GM12878 (cell line): ENCODE results near the gene TMEM150B. TPM values are rescaled to one million over a fixed set of nuclear protein-coding genes. Genes with fewer than 3 reads are reported as not detected.

Experiments
- ATF2 ChIP-seq: IDR thresholded peaks from 2 replicates; pipeline ENCODE4 v1.6.1; 2012; ENCODE audit warnings: low read length, inconsistent platforms
- MYC ChIP-seq: IDR thresholded peaks from 2 replicates; pipeline ENCODE4 v1.6.1; 2011; ENCODE audit warnings: mild to moderate bottlenecking, low read length, moderate library complexity, inconsistent platforms; ENCODE audit not compliant: insufficient read depth, insufficient replicate concordance, insufficient read length, severe bottlenecking
- NFIC ChIP-seq: IDR thresholded peaks from 2 replicates; pipeline ENCODE4 v1.6.1; 2012; ENCODE audit warnings: low read depth, mild to moderate bottlenecking, inconsistent platforms, low read length, moderate library complexity
- SREBF1 ChIP-seq: IDR thresholded peaks from 2 replicates; pipeline ENCODE4 v1.6.1; 2012; ENCODE audit warnings: mild to moderate bottlenecking, low read length
- polyA plus RNA-seq, 11 experiments: library from polyadenylated mRNA; depleted of rRNA in 4 of 11; unstranded in 6 of 11; stranded (reverse) in 5 of 11; fragments of >200 nt; fragmentation: Nextera tagmentation in 4 of 11; fragmentation: Illumina TruSeq in 1 of 11; extraction: Ambion mirVana in 4 of 11; extraction: Trizol in 1 of 11; gene quantifications; 1 replicate in 1 of 11; 2 replicates in 10 of 11; pipeline versions ENCODE4 v1.2.1 to v1.2.3, GENCODE V29; 2011 to 2016; ENCODE audit warnings: inconsistent platforms in 2 of 11, missing spikeins in 2 of 11, low read depth in 1 of 11
- total RNA-seq, 4 experiments: library from RNA; depleted of rRNA in 3 of 4; stranded (reverse); fragments of >200 nt in 3 of 4; fragmentation: Illumina TruSeq in 1 of 4; extraction: Trizol in 1 of 4; gene quantifications; 2 replicates each; pipeline versions ENCODE4 v1.2.1 to v1.2.3, GENCODE V29; 2013 to 2021
- TF ChIP-seq, protein P1 (sequence below): fragments of 150-350 bp; IDR thresholded peaks from 2 replicates; pipeline ENCODE4 v1.6.1; 2016; ENCODE audit warnings: low read depth, low read length
- TF ChIP-seq, protein P2 (sequence below): IDR thresholded peaks from 2 replicates; pipeline ENCODE4 v1.6.1; 2011; ENCODE audit warnings: borderline replicate concordance, low read depth, mild to moderate bottlenecking, moderate library complexity, low read length; ENCODE audit not compliant: insufficient read depth, poor library complexity, severe bottlenecking
- TF ChIP-seq, protein P3 (sequence below): fragments of 450-650 bp; IDR thresholded peaks from 2 replicates; pipeline ENCODE4 v1.6.1; 2017; ENCODE audit warnings: mild to moderate bottlenecking, low read depth, inconsistent platforms; ENCODE audit not compliant: poor library complexity, severe bottlenecking

Gene TMEM150B
- total and polyA plus RNA-seq, 10 of the 15 experiments (the other 5 are each of a cell fraction or from before 2014, with no cell fraction given), result 0.09 to 0.23 (median 0.18) TPM; not detected in 6

- TF ChIP-seq, protein P1, sequence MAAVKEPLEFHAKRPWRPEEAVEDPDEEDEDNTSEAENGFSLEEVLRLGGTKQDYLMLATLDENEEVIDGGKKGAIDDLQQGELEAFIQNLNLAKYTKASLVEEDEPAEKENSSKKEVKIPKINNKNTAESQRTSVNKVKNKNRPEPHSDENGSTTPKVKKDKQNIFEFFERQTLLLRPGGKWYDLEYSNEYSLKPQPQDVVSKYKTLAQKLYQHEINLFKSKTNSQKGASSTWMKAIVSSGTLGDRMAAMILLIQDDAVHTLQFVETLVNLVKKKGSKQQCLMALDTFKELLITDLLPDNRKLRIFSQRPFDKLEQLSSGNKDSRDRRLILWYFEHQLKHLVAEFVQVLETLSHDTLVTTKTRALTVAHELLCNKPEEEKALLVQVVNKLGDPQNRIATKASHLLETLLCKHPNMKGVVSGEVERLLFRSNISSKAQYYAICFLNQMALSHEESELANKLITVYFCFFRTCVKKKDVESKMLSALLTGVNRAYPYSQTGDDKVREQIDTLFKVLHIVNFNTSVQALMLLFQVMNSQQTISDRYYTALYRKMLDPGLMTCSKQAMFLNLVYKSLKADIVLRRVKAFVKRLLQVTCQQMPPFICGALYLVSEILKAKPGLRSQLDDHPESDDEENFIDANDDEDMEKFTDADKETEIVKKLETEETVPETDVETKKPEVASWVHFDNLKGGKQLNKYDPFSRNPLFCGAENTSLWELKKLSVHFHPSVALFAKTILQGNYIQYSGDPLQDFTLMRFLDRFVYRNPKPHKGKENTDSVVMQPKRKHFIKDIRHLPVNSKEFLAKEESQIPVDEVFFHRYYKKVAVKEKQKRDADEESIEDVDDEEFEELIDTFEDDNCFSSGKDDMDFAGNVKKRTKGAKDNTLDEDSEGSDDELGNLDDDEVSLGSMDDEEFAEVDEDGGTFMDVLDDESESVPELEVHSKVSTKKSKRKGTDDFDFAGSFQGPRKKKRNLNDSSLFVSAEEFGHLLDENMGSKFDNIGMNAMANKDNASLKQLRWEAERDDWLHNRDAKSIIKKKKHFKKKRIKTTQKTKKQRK, result no peak
- TF ChIP-seq NFIC, result no peak
- TF ChIP-seq, protein P2, sequence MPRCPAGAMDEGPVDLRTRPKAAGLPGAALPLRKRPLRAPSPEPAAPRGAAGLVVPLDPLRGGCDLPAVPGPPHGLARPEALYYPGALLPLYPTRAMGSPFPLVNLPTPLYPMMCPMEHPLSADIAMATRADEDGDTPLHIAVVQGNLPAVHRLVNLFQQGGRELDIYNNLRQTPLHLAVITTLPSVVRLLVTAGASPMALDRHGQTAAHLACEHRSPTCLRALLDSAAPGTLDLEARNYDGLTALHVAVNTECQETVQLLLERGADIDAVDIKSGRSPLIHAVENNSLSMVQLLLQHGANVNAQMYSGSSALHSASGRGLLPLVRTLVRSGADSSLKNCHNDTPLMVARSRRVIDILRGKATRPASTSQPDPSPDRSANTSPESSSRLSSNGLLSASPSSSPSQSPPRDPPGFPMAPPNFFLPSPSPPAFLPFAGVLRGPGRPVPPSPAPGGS, result no peak
- no peak for TF ChIP-seq SREBF1
- TF ChIP-seq, protein P3, sequence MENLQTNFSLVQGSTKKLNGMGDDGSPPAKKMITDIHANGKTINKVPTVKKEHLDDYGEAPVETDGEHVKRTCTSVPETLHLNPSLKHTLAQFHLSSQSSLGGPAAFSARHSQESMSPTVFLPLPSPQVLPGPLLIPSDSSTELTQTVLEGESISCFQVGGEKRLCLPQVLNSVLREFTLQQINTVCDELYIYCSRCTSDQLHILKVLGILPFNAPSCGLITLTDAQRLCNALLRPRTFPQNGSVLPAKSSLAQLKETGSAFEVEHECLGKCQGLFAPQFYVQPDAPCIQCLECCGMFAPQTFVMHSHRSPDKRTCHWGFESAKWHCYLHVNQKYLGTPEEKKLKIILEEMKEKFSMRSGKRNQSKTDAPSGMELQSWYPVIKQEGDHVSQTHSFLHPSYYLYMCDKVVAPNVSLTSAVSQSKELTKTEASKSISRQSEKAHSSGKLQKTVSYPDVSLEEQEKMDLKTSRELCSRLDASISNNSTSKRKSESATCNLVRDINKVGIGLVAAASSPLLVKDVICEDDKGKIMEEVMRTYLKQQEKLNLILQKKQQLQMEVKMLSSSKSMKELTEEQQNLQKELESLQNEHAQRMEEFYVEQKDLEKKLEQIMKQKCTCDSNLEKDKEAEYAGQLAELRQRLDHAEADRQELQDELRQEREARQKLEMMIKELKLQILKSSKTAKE, result no peak
- no peak for TF ChIP-seq MYC
- no peak for TF ChIP-seq ATF2
- TF ChIP-seq, all 136 proteins: peak for 0
Observed at GRCh38 chr19:55266840-55267239, 58.3 kb downstream of the TMEM150B start (continued).
